Peyer's patch (tissue), 4 donors: ENCODE results near the gene HS6ST1. TPM values are rescaled to one million over a fixed set of nuclear protein-coding genes. Genes with fewer than 3 reads are reported as not detected.

Source experiments
- DNase-seq, 3 donors: peaks; one replicate each; pipeline ENCODE4 v3.0.0-alpha.2; 2017 to 2019
- H3K27ac ChIP-seq, 4 donors: fragments of 200-600 bp; sonication (generic); one replicate each; pipeline ENCODE4 v1.5.1; 2016 to 2019
- H3K27me3 ChIP-seq, 2 donors: fragments of 200-600 bp; sonication (generic); one replicate each; pipeline ENCODE4 v1.5.1; 2019
- H3K36me3 ChIP-seq, 3 donors: fragments of 200-600 bp; sonication (generic); one replicate each; pipeline ENCODE4 v1.5.1; 2016 to 2019
- H3K4me1 ChIP-seq, 4 donors: fragments of 200-600 bp; sonication (generic); one replicate each; pipeline ENCODE4 v1.5.1; 2016 to 2019
- H3K4me3 ChIP-seq, 4 donors: fragments of 200-600 bp; sonication (generic); 1 replicate in 3 of 4; 2 replicates in 1 of 4; pipeline ENCODE4 v1.5.1; 2016 to 2019; ENCODE audit warnings: mild to moderate bottlenecking in 1 of 4
- H3K9me3 ChIP-seq, 4 donors: fragments of 200-600 bp; sonication (generic); one replicate each; pipeline ENCODE4 v1.5.1; 2016 to 2019; ENCODE audit warnings: mild to moderate bottlenecking in 1 of 4
- CTCF ChIP-seq, 6 experiments: fragments of 450-650 bp in 4 of 6; fragments of 200-600 bp in 2 of 6; sonication (generic) in 1 of 6; IDR thresholded peaks; one replicate each; pipeline ENCODE4 v1.5.1; 2017 to 2019; ENCODE audit warnings: antibody characterized with exemption in 6 of 6, mild to moderate bottlenecking in 3 of 6, moderate library complexity in 1 of 6
- POLR2A ChIP-seq, 2 donors: fragments of 450-650 bp; IDR thresholded peaks; one replicate each; pipeline ENCODE4 v1.5.1; 2017; ENCODE audit warnings: antibody characterized with exemption in 2 of 2, mild to moderate bottlenecking in 2 of 2, moderate library complexity in 2 of 2
- total RNA-seq, 4 donors: library from RNA; depleted of rRNA; stranded (reverse); fragments of >200 nt; gene quantifications; one replicate each; pipeline ENCODE4 v1.1.0, GENCODE V29; 2016

Gene HS6ST1
- total RNA-seq, 4 donors from 2014 or later = 16.5 to 52.0 (median 40.2) TPM

GRCh38 chr2:128322715-128323554, 4.3 kb upstream of the HS6ST1 start:
- DNase-seq = peak; percentile 16 to 52 (median 49)
- Histone ChIP-seq H3K36me3 (no peaks in the 10 kb centered on the region), H3K9me3 (no peaks in the 10 kb centered on the region), H3K27me3 (no peaks in the 10 kb centered on the region), H3K27ac (peak overlapping the region; percentile 57 to 82 (median 72)), H3K4me1 (peaks cover 0 to 14% (median 7%) of the 10 kb centered on the region in 4 donors), H3K4me3 (peak overlapping the region; percentile 43 to 91 (median 61))
- TF ChIP-seq CTCF (IDR thresholded peaks at IDR 0.05) = no peak
- no peak for TF ChIP-seq POLR2A (IDR thresholded peaks at IDR 0.05)

GRCh38 chr2:128321784-128322714, 3.4 kb upstream of the HS6ST1 start:
- H3K4me1 ChIP-seq = peaks cover 2 to 18% (median 9%) of the 10 kb centered on the region in 4 donors
- DNase-seq = peak; percentile 72 to 91 (median 86)

GRCh38 chr2:128320906-128321771, 2.5 kb upstream of the HS6ST1 start:
- TF ChIP-seq POLR2A (IDR thresholded peaks at IDR 0.05) (no peak), CTCF (IDR thresholded peaks at IDR 0.05) (no peak)
- Histone ChIP-seq H3K4me1 (peaks cover 3 to 27% (median 14%) of the 10 kb centered on the region in 4 donors), H3K9me3 (no peaks in the 10 kb centered on the region), H3K27ac (peak overlapping the region in 3 of 4 donors; percentile 17 to 81 (median 35)), H3K27me3 (no peaks in the 10 kb centered on the region), H3K4me3 (peak overlapping the region in 2 of 4 donors; percentile 67 to 91), H3K36me3 (no peaks in the 10 kb centered on the region)
- peak; percentile 14 to 54 (median 53) for DNase-seq

More at GRCh38 chr2:128321784-128322714, 3.4 kb upstream of the HS6ST1 start:
- H3K4me3 ChIP-seq = peak overlapping the region; percentile 43 to 91 (median 61)
- no peaks in the 10 kb centered on the region for H3K27me3 ChIP-seq
- no peaks in the 10 kb centered on the region for H3K9me3 ChIP-seq
- TF ChIP-seq CTCF (IDR thresholded peaks at IDR 0.05) (peak; percentile 89 to 99 (median 96)), POLR2A (IDR thresholded peaks at IDR 0.05) (no peak)
- H3K27ac ChIP-seq = peak overlapping the region; percentile 57 to 82 (median 72)
- H3K36me3 ChIP-seq = no peaks in the 10 kb centered on the region

- no peaks in the 10 kb centered on the region for H3K9me3 ChIP-seq
- no peaks in the 10 kb centered on the region for H3K36me3 ChIP-seq
- H3K4me1 ChIP-seq = peaks cover 3 to 28% (median 16%) of the 10 kb centered on the region in 4 donors
- DNase-seq = peak in 2 of 3 donors; percentile 13 to 46
- no peak overlapping the region for H3K4me3 ChIP-seq
- TF ChIP-seq POLR2A (IDR thresholded peaks at IDR 0.05) = no peak
- no peak for TF ChIP-seq CTCF (IDR thresholded peaks at IDR 0.05)
- H3K27me3 ChIP-seq = no peaks in the 10 kb centered on the region
- H3K27ac ChIP-seq = peak overlapping the region in 1 of 4 donors; percentile 37
Observed at GRCh38 chr2:128320192-128320905, 1.7 kb upstream of the HS6ST1 start.
